Activated T-cell treated with anti-CD3 and anti-CD28 coated beads, Interleukin-2, amount 50 U/mL, for 24 hours (primary cell): Measurements from ENCODE around the gene SNRPB.

Experiments
- DNase-seq: peaks from one replicate; pipeline ENCODE4 v3.0.0-alpha.2; 2020
- H3K27ac Mint-ChIP-seq: 2 replicates; pipeline ENCODE4 v1.8.0; 2020; ENCODE audit warnings: mild to moderate bottlenecking, mixed read lengths
- H3K27me3 Mint-ChIP-seq: 2 replicates; pipeline ENCODE4 v1.8.0; 2020; ENCODE audit warnings: mixed read lengths
- H3K36me3 Mint-ChIP-seq: 2 replicates; pipeline ENCODE4 v1.8.0; 2020; ENCODE audit warnings: low read depth, mixed read lengths
- H3K4me1 Mint-ChIP-seq: 2 replicates; pipeline ENCODE4 v1.8.0; 2020; ENCODE audit warnings: low read depth, mixed read lengths
- H3K4me3 Mint-ChIP-seq: 2 replicates; pipeline ENCODE4 v1.8.0; 2020; ENCODE audit warnings: mild to moderate bottlenecking, moderate library complexity, mixed read lengths
- H3K9me3 Mint-ChIP-seq: 2 replicates; pipeline ENCODE4 v1.8.0; 2020; ENCODE audit warnings: mixed read lengths

SNRPB gene

DNA sequence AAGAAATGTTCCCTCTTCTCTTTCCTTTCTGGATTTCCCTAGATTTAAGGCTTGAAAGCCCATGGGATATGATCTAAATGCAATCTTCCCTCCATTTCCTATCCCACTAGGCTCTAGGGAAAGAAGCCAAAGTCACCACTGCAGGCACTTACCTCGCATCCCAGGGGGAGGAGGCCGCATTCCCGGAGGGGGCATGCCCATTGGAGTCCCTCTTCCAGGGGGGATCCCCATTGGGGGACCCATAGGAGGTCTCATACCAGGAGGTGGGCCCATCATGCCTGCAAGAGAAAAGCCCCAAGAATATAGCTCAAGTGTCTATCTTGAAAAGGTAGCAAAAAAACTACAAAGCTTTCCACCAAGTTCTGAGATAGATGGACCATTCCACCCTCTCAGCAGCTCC lies 8.1 kb downstream of the SNRPB start:
- no peak overlapping the region for H3K4me3 Mint-ChIP-seq
- no peak for DNase-seq
- H3K27ac Mint-ChIP-seq: peak overlapping the region; percentile 79
- H3K36me3 Mint-ChIP-seq: peaks cover 98% of the 10 kb centered on the region
- no peaks in the 10 kb centered on the region for H3K9me3 Mint-ChIP-seq
- no peaks in the 10 kb centered on the region for H3K27me3 Mint-ChIP-seq
- H3K4me1 Mint-ChIP-seq: peaks cover 52% of the 10 kb centered on the region

DNA sequence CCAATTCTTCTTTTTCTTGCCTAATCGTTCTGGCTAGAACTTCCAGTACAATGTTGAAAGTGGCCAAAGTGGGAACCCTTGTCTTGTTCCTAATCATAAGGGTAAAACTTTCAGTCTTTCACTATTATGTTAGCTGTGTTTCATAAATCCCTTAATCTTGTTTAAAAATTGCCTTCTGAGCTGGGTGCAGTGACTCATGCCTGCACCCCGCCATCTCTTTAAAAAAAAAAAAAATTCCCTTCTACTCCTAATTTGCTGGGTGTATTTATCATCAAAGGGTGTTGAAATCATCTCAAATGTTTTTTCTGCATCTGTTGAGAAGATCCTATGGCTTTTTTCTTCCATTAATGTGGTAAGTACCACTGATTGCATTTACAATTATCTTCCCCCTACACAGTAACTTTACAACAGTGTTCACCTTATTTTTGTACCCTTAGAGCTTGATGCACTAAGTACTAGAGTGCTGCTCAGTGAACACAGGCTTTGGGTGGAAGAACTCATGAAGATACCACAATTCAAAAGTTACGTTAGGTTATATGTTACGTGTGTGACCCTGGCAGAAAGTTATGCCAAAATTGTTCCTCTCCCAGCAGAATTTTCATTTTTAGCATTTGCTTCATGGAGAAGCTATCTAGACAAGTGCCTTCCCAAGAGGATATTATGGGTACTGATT lies 9.7 kb downstream of the SNRPB start:
- H3K36me3 Mint-ChIP-seq: peaks cover 95% of the 10 kb centered on the region
- H3K27ac Mint-ChIP-seq: peak overlapping the region; percentile 9
- H3K9me3 Mint-ChIP-seq: no peaks in the 10 kb centered on the region
- H3K4me1 Mint-ChIP-seq: peaks cover 55% of the 10 kb centered on the region
- DNase-seq: no peak
- no peaks in the 10 kb centered on the region for H3K27me3 Mint-ChIP-seq
- no peak overlapping the region for H3K4me3 Mint-ChIP-seq

DNA sequence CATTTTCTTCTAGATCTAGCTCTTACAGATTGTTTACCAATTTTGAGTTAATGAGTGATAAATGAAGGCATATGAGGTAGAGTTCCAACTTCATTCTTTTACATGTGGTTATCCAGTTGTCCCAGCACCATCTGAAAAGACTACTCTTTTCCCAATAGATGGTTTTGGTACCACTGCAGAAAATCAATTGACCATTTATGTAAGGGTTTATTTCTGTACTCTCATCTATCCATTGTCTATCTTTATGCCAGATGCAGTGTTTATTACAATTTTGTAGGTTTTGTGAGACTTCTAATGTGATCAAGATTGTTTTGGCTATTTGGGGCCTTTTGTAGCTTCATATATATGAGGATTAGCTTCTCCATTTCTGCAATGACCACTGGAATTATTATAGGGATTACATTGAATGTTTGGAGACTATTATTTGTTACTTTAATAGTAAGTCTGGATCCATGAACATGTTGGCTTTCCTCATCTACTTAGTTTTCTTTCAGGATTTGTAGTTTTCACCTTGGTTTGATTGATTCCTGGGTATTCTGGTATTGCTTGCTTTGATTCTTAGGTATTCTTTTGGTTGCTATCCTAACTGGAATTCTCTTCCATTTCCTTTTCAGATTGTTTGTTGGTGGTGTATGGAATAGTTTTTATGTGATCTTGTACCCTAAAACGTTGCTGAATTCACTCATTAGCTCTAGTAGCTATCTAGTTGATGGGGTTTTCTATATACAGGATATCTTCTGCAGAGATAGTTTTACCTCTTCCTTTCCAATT lies 10.4 kb downstream of the SNRPB start:
- Mint-ChIP-seq H3K27me3 (no peaks in the 10 kb centered on the region), H3K36me3 (peaks cover 87% of the 10 kb centered on the region), H3K27ac (peak overlapping the region; percentile 9), H3K4me3 (no peak overlapping the region), H3K4me1 (peaks cover 55% of the 10 kb centered on the region), H3K9me3 (no peaks in the 10 kb centered on the region)
- no peak for DNase-seq

DNA sequence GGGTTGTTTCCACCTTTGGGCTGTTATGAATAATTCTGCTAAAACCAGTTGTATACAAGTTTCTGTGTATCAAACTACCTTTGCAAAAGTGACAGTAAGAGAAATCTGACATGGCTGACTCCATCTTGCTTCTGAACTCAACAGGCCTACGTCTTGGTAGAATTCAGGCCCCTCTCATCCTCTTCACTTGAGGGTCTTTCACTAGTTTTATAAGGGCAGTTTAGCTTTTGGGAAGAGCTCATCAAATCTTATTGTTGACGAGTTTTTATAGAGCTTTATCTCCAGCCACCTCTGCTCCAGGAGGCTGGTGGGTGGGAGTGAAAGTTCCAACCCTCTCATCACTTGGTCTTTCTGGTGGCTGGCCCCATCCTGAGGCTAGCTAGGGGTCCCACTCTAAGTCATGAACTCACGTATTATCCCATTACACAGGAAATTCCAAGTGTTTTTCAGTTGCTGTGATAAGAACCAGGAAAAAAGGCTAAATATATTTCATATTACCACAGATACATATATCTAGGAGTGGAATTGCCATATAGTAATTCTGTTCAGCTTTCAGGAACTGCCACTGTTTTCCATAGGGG lies 11.6 kb downstream of the SNRPB start:
- DNase-seq: no peak
- H3K9me3 Mint-ChIP-seq: no peaks in the 10 kb centered on the region
- H3K36me3 Mint-ChIP-seq: peaks cover 76% of the 10 kb centered on the region
- peaks cover 53% of the 10 kb centered on the region for H3K4me1 Mint-ChIP-seq
- H3K27me3 Mint-ChIP-seq: no peaks in the 10 kb centered on the region
- no peak overlapping the region for H3K27ac Mint-ChIP-seq
- H3K4me3 Mint-ChIP-seq: no peak overlapping the region

DNA sequence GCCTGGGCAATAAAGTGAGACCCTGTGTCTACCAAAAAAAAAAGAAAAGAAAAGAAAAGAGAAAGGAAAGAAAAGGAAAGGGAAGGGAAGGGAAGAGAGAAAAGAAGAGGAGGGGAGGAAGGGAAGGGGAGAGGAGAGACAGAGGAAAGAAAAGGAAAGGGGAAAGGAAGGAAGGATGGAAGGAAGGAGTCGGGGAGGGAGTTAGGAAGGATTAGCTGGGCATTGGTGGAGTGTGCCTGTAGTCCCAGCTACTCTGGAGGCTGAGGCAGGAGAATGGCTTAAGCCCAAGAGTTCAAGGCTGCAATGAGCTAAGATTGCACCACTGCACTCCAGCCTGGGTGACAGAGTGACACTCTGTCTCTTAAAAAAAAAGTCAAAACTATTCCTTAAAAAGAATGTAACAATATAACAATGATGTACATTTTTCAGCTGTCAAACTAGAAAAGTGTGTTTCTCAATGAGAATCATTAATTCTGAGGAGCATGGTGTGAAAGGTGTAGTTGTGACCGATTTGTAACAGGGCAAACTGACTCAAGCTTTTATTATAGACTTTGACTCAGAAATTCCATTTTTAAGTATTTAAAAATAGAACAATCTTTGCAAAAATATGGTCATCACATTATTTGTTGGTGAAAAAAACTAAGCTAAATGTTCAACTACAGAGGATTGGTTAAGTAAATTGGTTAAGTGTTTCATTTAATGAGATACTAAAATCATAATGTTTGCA lies 14.7 kb downstream of the SNRPB start:
- Mint-ChIP-seq H3K4me3 (no peak overlapping the region), H3K27me3 (no peaks in the 10 kb centered on the region), H3K4me1 (peaks cover 51% of the 10 kb centered on the region), H3K9me3 (no peaks in the 10 kb centered on the region), H3K27ac (peak overlapping the region; percentile 19), H3K36me3 (peaks cover 45% of the 10 kb centered on the region)
- no peak for DNase-seq

DNA sequence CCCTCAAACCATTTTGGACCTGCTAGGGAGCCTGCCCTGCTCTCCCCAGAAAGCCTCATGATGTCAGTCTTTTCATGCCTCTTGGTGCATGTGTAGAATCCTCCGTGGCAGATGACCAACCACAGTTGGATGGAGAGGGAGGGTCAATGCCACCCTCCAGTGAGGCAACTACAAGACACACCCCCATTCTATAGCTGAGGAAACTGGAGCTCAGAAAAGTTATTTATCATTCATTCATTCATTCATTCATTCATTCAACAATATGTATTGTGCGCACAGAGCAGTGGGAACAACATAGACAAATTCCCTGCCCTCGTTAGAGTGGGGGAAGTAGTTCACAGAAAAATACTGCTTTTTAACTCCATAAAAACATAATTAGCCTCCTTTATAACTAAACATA lies 16.8 kb downstream of the SNRPB start:
- no peaks in the 10 kb centered on the region for H3K27me3 Mint-ChIP-seq
- H3K4me3 Mint-ChIP-seq: no peak overlapping the region
- no peak overlapping the region for H3K27ac Mint-ChIP-seq
- peaks cover 24% of the 10 kb centered on the region for H3K36me3 Mint-ChIP-seq
- no peak for DNase-seq
- no peaks in the 10 kb centered on the region for H3K9me3 Mint-ChIP-seq
- peaks cover 64% of the 10 kb centered on the region for H3K4me1 Mint-ChIP-seq

DNA sequence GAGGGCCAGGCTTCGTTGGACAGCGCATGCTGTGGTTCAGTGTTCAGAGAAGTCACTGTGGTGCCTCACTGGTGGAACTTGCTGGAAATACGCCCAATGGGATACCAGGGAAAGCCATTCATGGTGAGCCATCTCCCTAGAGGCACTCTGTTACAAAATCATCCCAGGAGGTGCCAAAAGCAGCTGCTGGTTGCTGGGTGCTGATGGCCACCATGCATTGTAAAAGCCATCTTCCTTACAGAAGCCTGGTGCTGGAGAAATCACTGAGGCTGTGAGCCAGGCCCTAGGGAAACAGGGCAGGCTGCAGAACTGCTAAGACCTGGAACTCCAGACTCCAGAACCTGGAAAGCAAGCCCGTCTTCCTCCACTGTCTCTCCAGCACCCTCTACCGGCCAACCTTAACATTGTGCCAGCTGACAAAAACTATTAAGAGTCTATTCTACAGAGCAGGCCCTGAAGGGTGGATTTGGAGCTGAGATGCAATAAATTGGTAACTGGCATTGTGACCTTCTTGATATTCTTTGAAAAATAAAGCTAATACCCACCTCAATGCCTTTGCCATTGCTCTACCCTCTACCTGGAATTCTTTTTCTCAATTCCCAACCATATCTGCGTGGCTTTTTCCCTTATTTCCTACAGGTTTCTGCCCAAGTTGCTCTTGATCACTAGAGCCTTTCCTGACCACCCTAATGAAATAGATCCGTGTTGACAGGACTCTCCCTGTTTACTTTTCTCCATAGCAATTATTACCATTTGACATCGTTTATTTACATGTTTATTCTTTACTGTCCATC lies 18.5 kb downstream of the SNRPB start:
- Mint-ChIP-seq H3K9me3 (no peaks in the 10 kb centered on the region), H3K27me3 (no peaks in the 10 kb centered on the region), H3K4me3 (no peak overlapping the region), H3K27ac (no peak overlapping the region), H3K36me3 (peaks cover 9% of the 10 kb centered on the region), H3K4me1 (peaks cover 56% of the 10 kb centered on the region)
- peak; percentile 70 for DNase-seq

DNA sequence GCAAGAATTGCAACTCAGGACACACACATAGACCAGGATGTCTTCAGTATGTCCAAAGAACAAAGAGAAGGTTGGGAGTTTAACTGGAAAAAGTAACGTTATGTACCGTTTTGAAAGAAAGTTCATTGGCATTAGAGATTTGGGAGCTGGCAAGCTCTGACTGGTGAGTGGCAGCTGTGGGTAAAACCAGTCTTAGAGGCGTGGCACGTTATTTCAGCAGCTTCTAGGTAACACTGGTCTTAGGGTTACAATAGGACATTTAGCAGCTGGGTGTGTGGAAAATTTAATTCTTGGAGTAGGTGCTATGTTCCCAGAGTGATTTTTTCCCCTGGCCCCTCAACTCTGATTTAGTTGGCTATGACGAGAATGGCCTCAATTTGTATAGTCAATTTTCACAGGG lies 19.2 kb downstream of the SNRPB start:
- Mint-ChIP-seq H3K4me1 (peaks cover 48% of the 10 kb centered on the region), H3K27me3 (no peaks in the 10 kb centered on the region), H3K27ac (no peak overlapping the region), H3K36me3 (peaks cover 2% of the 10 kb centered on the region), H3K9me3 (peaks cover 3% of the 10 kb centered on the region), H3K4me3 (no peak overlapping the region)
- DNase-seq: no peak

DNA sequence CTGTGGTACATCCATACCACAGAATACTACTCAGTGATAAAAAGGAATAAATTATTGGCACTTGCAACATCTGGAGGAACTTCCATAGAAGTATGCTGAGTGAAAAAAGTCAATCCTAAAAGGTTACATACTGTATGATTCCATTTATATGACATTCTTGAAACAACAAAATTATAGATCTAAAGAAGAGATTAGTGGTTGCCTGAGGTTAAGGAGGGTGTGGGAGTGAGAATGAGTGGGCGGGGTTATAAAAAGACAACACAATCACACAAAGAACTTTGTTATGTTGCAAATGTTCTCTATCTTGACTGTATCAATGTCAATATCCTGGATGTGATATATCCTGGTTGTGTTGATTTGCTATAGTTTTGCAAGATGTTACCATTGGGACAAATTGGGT lies 21.2 kb downstream of the SNRPB start:
- DNase-seq: no peak
- H3K27me3 Mint-ChIP-seq: no peaks in the 10 kb centered on the region
- H3K36me3 Mint-ChIP-seq: no peaks in the 10 kb centered on the region
- peaks cover 7% of the 10 kb centered on the region for H3K9me3 Mint-ChIP-seq
- H3K4me1 Mint-ChIP-seq: peaks cover 36% of the 10 kb centered on the region
- H3K27ac Mint-ChIP-seq: no peak overlapping the region
- H3K4me3 Mint-ChIP-seq: no peak overlapping the region

DNA sequence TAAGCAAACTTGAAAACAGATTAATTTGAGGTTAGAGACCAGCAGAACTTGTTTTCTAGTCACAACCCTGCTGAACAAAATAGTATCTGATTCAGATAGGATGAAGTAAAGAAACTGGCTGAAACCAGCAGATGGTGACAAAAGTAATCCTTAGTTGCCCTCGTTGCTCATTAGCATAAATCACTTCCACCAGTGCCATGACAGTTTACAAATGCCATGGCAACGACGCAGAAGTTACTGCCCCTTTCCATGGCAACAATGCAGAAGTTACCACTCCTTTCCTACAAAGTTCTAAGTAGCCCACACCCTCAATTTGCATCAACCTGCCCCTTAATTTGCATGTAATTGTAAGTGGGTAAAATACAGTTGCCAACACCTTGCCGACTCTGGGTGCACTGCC lies 23.7 kb downstream of the SNRPB start:
- no peak for DNase-seq
- H3K36me3 Mint-ChIP-seq: no peaks in the 10 kb centered on the region
- no peak overlapping the region for H3K27ac Mint-ChIP-seq
- no peak overlapping the region for H3K4me3 Mint-ChIP-seq
- peaks cover 7% of the 10 kb centered on the region for H3K9me3 Mint-ChIP-seq
- H3K27me3 Mint-ChIP-seq: no peaks in the 10 kb centered on the region
- peaks cover 26% of the 10 kb centered on the region for H3K4me1 Mint-ChIP-seq

DNA sequence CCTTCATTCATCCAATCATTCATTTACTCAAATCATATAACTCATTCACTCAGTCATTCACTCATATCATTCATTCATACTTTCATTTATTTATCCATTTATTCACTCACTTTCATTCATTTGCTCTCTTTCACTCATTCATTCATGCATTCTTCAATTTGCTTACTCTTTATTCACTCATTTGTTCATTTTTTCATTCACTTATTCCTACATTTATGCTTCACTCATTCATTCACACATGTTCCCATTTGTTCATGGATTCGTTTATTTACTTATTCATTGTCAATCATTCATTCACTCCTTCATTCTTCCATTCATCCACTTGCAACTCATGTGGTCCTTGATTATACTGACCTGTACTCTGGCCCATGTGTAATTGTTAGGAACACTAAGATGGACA lies 39.4 kb downstream of the SNRPB start:
- no peak for DNase-seq
- no peaks in the 10 kb centered on the region for H3K36me3 Mint-ChIP-seq
- no peak overlapping the region for H3K4me3 Mint-ChIP-seq
- peaks cover 1% of the 10 kb centered on the region for H3K4me1 Mint-ChIP-seq
- H3K9me3 Mint-ChIP-seq: no peaks in the 10 kb centered on the region
- peaks cover 3% of the 10 kb centered on the region for H3K27me3 Mint-ChIP-seq
- no peak overlapping the region for H3K27ac Mint-ChIP-seq

DNA sequence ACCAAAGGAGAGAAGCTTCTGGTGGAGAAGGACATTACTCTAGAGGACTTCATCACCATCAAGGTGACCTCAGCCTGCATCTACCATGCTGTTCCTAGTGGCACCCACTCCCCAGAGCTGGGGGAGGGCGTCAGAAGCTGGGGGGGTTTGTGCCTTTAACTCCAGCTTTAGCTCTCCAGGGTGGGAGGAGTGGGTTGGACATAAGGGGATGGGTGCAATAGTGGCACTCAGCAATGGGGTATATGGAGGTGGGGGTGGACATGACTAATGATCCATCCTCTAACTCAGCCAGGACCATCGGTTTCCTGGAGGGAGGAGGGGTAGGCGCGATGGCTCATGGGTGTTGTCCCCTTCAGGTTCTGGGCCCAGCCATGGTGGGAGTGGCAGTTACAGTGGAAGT lies 40.1 kb downstream of the SNRPB start:
- Mint-ChIP-seq H3K27ac (no peak overlapping the region), H3K4me3 (no peak overlapping the region), H3K27me3 (peaks cover 3% of the 10 kb centered on the region), H3K36me3 (no peaks in the 10 kb centered on the region), H3K4me1 (peaks cover 1% of the 10 kb centered on the region), H3K9me3 (no peaks in the 10 kb centered on the region)
- no peak for DNase-seq

DNA sequence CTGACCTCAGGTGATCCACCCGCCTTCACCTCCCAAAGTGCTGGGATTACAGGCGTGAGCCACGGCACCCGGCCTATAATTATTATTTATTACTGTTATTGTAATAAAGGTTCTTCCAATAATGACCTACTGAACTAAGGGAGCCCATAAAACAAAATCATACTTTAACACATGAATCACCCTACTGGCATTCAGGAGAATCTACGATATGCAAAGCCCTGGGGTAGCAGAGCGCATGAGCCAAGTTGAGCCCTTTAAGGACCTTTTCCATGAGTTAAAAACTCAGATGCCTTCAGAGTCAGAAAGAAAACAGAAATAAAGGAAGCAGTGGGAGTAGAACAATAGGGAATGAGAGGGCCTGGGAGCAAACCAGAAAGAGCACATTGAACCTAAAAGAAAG lies 41.5 kb downstream of the SNRPB start:
- H3K9me3 Mint-ChIP-seq: no peaks in the 10 kb centered on the region
- H3K27me3 Mint-ChIP-seq: peaks cover 3% of the 10 kb centered on the region
- no peaks in the 10 kb centered on the region for H3K36me3 Mint-ChIP-seq
- H3K27ac Mint-ChIP-seq: no peak overlapping the region
- H3K4me1 Mint-ChIP-seq: peaks cover 1% of the 10 kb centered on the region
- H3K4me3 Mint-ChIP-seq: no peak overlapping the region
- no peak for DNase-seq

DNA sequence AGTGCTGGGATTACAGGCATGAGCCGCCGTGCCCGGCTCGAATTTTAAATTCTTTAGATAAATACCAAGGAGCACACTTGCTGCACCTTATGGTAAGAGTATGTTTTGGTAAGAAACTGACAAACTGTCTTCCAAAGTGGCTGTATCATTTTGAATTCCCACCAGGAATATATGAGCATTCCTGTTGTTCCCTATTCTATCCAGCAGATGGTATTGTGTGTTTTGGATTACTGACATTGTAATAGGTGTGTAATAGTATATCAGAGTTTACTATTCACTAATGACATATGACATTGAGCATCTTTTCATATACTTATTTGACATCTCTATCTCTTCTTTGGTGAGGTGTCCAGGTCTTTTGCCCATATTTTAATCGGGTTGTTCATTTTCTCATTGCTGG lies 49.3 kb downstream of the SNRPB start:
- Mint-ChIP-seq H3K4me1 (no peaks in the 10 kb centered on the region), H3K4me3 (no peak overlapping the region), H3K36me3 (no peaks in the 10 kb centered on the region), H3K9me3 (no peaks in the 10 kb centered on the region), H3K27ac (no peak overlapping the region), H3K27me3 (peaks cover 7% of the 10 kb centered on the region)
- DNase-seq: no peak
